T1000 (cell line): ENCODE measurements around the gene COA6.

Source experiments
- DNase-seq: peaks from one replicate; lab custom pipeline; 2025; ENCODE audit warnings: mixed read lengths; lab: John Stamatoyannopoulos, UW

Gene COA6

GRCh38 chr1:234412830-234413229 is 39.6 kb downstream of the COA6 start:
- no peak for DNase-seq

DNA sequence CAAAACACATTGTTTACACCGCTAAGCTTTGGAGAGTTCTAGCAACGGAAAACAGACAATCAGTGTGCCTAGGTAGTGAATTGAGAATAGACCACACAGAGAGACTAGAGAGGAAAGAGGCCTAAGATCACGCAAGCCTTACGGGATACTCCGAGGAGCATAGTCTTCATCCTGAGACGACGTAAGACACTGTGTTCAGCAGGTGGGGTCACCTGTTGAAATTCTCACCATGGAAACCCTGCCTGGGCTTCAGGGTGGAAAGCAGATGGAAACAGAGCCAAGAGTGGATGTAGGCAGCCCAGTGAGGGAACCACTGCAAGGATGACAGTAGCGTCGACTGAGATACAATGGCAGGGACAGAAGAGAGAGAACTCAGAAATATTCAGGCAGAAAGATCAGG is 40.2 kb downstream of the COA6 start:
- no peak for DNase-seq

DNA sequence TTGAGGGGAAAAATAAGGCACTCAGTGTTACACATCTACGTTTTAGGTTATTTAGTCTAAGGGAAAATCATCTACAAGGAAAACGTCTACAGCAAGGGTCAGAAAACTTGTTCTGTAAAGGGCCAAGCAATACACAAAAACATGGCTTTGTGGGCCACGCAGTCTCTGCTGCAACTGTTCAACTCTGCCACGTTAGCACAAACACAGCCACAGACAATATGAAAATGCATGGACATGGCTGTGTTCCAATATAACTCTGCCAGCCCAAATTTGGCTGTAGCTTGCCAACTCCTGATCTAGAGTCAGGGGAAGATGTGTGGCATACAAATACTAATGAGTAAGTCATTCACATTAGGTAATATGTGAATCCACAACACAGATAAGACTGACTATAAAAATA is 40.7 kb downstream of the COA6 start:
- DNase-seq = no peak

DNA sequence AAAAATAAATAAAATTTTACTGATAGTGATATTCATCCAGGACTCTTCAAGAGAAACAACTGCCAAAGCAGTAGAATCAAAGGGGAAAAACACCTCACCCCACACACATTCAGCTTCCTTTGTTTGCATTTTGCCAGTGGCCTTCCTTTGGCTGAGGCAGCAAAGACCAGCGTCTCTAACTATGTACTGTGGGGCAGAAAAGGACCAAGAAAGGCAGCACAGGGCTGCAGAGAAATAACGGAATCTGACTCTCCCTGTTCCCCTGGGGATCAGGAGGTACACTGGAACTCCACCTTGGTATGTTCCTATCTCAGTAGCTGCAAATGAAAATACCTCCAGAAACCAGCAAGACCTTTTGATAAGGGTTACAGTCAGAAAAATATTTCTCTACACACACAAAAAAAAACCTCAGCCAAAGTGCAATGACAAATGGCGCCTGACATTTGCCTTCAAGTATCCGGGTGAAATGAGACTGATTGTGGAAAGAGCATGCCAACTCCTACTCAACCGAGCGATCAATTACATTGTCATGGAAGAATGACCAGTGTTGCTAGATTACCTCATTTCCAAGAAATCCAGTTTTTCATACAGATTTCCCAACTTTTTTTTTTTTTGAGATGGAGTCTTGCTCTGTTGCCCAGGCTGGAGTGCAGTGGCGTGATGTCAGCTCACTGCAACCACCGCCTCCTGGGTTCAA is 54.8 kb downstream of the COA6 start:
- no peak for DNase-seq

DNA sequence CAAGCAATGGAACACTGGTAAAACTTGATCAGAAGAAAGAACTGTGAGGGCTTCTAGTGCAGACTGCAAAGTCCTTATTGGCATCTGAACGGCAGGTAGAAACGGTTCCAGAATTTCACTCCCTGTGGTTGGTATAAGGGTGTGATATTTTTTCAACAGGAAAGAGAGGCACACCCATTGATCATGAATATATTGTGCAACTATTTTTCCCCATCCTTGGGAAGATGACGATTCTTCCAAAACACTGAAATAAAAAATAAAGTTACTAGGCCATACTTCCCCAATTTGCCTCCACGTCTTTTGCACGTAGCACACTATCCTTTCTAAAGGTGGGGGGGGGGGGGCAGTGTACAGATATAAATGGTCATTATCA is 56.2 kb downstream of the COA6 start:
- DNase-seq = no peak

- DNase-seq = no peak
Observed at GRCh38 chr1:234430691-234431090, 57.4 kb downstream of the COA6 start.

- no peak for DNase-seq
Observed at GRCh38 chr1:234431255-234431654, 58.0 kb downstream of the COA6 start.

DNA sequence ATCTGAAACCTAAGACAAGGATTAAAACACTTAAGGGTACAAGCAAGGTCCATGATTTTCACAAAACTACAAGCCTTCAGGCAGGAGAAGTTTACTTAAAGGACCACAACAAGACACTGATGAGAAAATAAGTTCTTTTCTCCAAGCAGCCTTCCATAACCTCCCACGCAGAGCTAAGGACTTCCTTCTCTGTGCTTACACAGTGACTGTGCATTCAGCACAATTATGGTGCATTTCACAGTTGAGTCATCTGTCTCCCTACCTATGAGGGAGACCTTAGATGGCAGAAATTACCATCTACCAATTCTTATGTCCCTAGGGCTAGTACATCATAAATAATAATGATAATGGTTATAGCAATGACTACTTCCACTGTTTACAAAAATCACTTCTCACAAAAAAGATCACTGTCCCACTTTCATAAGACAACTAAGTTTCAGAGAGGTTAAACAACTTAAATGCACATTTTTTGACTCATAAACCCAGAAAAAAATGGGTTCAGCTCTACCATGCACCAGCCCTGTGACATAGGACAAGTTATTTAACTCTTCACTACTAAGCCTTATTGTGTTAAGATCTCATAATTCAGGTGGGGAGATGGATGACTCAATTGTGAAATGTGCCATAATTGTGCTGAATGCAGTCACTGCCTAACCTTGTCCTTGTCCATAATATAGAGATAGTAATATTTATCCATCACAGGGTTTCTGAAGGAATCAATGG is 60.5 kb downstream of the COA6 start:
- DNase-seq = no peak
